Heart right ventricle (tissue), 16 donors: ENCODE data around the gene ORC3. TPM values are rescaled to one million over a fixed set of nuclear protein-coding genes. Genes with fewer than 3 reads are reported as not detected.

Source experiments
- ATAC-seq, 8 donors: fragments of 200-7000 bp; cut with Tn5 transposase; one replicate each; pipeline ENCODE4 v1.9.1; 2020; ENCODE audit warnings: mild to moderate bottlenecking in 8 of 8, moderate library complexity in 8 of 8, moderate number of reproducible peaks in 1 of 8
- DNase-seq, 2 donors: peaks; one replicate each; pipeline ENCODE4 v3.0.0-alpha.2; 2020
- H3K27ac ChIP-seq, 10 donors: fragments of 200-600 bp; sonication (generic) in 2 of 10; one replicate each; pipeline versions ENCODE4 v1.5.0 to v1.8.0; 2020 to 2022; ENCODE audit warnings: mild to moderate bottlenecking in 3 of 10
- H3K27me3 ChIP-seq, 7 donors: fragments of 200-600 bp; one replicate each; pipeline ENCODE4 v1.8.0; 2021 to 2022; ENCODE audit warnings: mild to moderate bottlenecking in 2 of 7
- H3K36me3 ChIP-seq, 9 donors: fragments of 200-600 bp; sonication (generic) in 1 of 9; one replicate each; pipeline versions ENCODE4 v1.5.0 to v1.8.0; 2020 to 2022; ENCODE audit warnings: mild to moderate bottlenecking in 2 of 9
- H3K4me1 ChIP-seq, 9 donors: fragments of 200-600 bp; sonication (generic) in 1 of 9; one replicate each; pipeline versions ENCODE4 v1.5.0 to v1.8.0; 2020 to 2022; ENCODE audit warnings: mild to moderate bottlenecking in 4 of 9
- H3K4me3 ChIP-seq, 10 donors: fragments of 200-600 bp; sonication (generic) in 2 of 10; one replicate each; pipeline versions ENCODE4 v1.5.0 to v1.8.0; 2020 to 2022; ENCODE audit warnings: mild to moderate bottlenecking in 7 of 10, moderate library complexity in 2 of 10
- H3K9me3 ChIP-seq, 11 donors: fragments of 200-600 bp in 10 of 11; sonication (generic) in 2 of 11; one replicate each; pipeline versions ENCODE4 v1.5.0 to v1.8.0; 2013 to 2022; ENCODE audit warnings: mild to moderate bottlenecking in 2 of 11, control low read depth in 1 of 11, moderate library complexity in 1 of 11
- CTCF ChIP-seq, 9 donors: fragments of 200-600 bp; sonication (generic) in 2 of 9; IDR thresholded peaks; one replicate each; pipeline versions ENCODE4 v1.5.0 to v1.8.0; 2021 to 2022; ENCODE audit warnings: antibody characterized with exemption in 9 of 9, mild to moderate bottlenecking in 5 of 9, moderate library complexity in 1 of 9
- intact Hi-C, 10 donors: fragments of 100-400 bp; cut with DNase I; formaldehyde crosslinking; loops; one replicate each; pipeline versions ENCODE4 v1.11.1 to v1.14.2; 2022
- polyA plus RNA-seq, 2 donors: library from polyadenylated mRNA; stranded (reverse); fragments of 200-250 nt; gene quantifications; one replicate each; pipeline ENCODE4 v1.2.3, GENCODE V29; 2013
- total RNA-seq, 10 donors: library from RNA; stranded (reverse); fragmentation: NEBNext Ultra II Directional in 3 of 10; extraction: Animal tissue kit (Norgen Biotek cat#: 25700) in 3 of 10; gene quantifications; one replicate each; pipeline versions ENCODE4 v1.2.1 to v1.2.4, GENCODE V29; 2021 to 2023
- donor health status: Arrhythmogenic right ventricular cardiomyopathy.
- donor health status: ischemic (EF 13 %, LVEDD 7.1; RV severe dilation, severe dysfunction).
- donor health status: healthy with polysubstance abuse.
- donor health status: DM: no; HTN: yes; CAD: no.
- donor health status: DM: no; HTN: no; CAD: no.
- donor health status: ischemic (EF 25% LVEDD 6.9; RV normal size, moderate dysfunction).
- donor health status: ischemic (EF 25% LVEDD 5.7; RV mildly dilated, moderate dysfunction).
- donor health status: healthy.
- donor health status: DM: yes; HTN: yes; CAD: no.
- donor health status: Ischemic cardiomyopathy.
- donor health status: ischemic (EF 35%, LVEDD 5.7; RV mildly dilated, moderate dysfunction).
- donor health status: nonischemic (EF 11% LVEDD 7.7; RV severe dilation, severe dysfunction).
- donor health status: DM: yes; HTN: yes; CAD: no.
- donor health status: PGD.
- donor health status: ischemic (EF 29% LVEDD 5.4; RV normal size, mild dysfunction).
- donor health status: nonischemic (EF 23%, LVEDD 6.1; RV moderate dilation, normal function).

Gene ORC3
- total and polyA plus RNA-seq, 12 donors: 15.7 to 28.2 (median 21.8) TPM

GRCh38 chr6:87655824-87656223 lies 65.9 kb downstream of the ORC3 start:
- Histone ChIP-seq H3K4me1 (peaks cover 0 to 28% (median 7%) of the 10 kb centered on the region in 9 donors), H3K9me3 (no peaks in the 10 kb centered on the region), H3K4me3 (no peak overlapping the region), H3K27ac (no peak overlapping the region), H3K36me3 (peaks cover 0 to 74% (median 0%) of the 10 kb centered on the region in 9 donors), H3K27me3 (no peaks in the 10 kb centered on the region)
- no peak for ATAC-seq
- no peak for DNase-seq
- TF ChIP-seq CTCF (IDR thresholded peaks at IDR 0.05): no peak
- intact Hi-C loops: no loop called here

GRCh38 chr6:87656857-87657256 lies 66.9 kb downstream of the ORC3 start:
- H3K9me3 ChIP-seq: no peaks in the 10 kb centered on the region
- no peak for TF ChIP-seq CTCF (IDR thresholded peaks at IDR 0.05)
- peaks cover 0 to 30% (median 7%) of the 10 kb centered on the region in 9 donors for H3K4me1 ChIP-seq
- intact Hi-C loops: no loop called here
- peaks cover 0 to 72% (median 0%) of the 10 kb centered on the region in 9 donors for H3K36me3 ChIP-seq
- H3K4me3 ChIP-seq: no peak overlapping the region
- no peak for ATAC-seq
- no peak for DNase-seq
- H3K27me3 ChIP-seq: no peaks in the 10 kb centered on the region
- H3K27ac ChIP-seq: no peak overlapping the region

- intact Hi-C loops: no loop called here
- H3K4me3 ChIP-seq: no peak overlapping the region
- peaks cover 0 to 33% (median 8%) of the 10 kb centered on the region in 9 donors for H3K4me1 ChIP-seq
- peak overlapping the region in 5 of 10 donors; percentile 29 to 55 (median 49) for H3K27ac ChIP-seq
- DNase-seq: peak in 1 of 2 donors; percentile 35
- peaks cover 0 to 69% (median 0%) of the 10 kb centered on the region in 9 donors for H3K36me3 ChIP-seq
- no peaks in the 10 kb centered on the region for H3K27me3 ChIP-seq
- ATAC-seq: peak in 4 of 8 donors; percentile 29 to 61 (median 43)
- H3K9me3 ChIP-seq: no peaks in the 10 kb centered on the region
- no peak for TF ChIP-seq CTCF (IDR thresholded peaks at IDR 0.05)
Observed at GRCh38 chr6:87658516-87658915, 68.6 kb downstream of the ORC3 start.

GRCh38 chr6:87660226-87660911 lies 70.4 kb downstream of the ORC3 start:
- Histone ChIP-seq H3K27me3 (no peaks in the 10 kb centered on the region), H3K27ac (peak overlapping the region in 5 of 10 donors; percentile 3 to 49 (median 17)), H3K4me1 (peaks cover 0 to 33% (median 8%) of the 10 kb centered on the region in 9 donors), H3K36me3 (peaks cover 0 to 75% (median 0%) of the 10 kb centered on the region in 9 donors), H3K4me3 (no peak overlapping the region), H3K9me3 (no peaks in the 10 kb centered on the region)
- intact Hi-C loops: loop anchor here in 1 of 10 donors (5.0 kb wide), 1 partner anchor 37 kb away; no protein-coding TSS in a partner anchor
- TF ChIP-seq CTCF (IDR thresholded peaks at IDR 0.05): no peak
- DNase-seq: no peak
- ATAC-seq: peak in 6 of 8 donors; percentile 13 to 88 (median 43)
